Hepatocyte (in vitro differentiated cells): ENCODE results near the gene COG2.

Source experiments
- CTCF ChIP-seq: fragments of 200-600 bp; sonication (generic); IDR thresholded peaks from 2 replicates; pipeline ENCODE4 v1.5.1; 2016; ENCODE audit warnings: antibody characterized with exemption, mild to moderate bottlenecking; ENCODE audit not compliant: poor library complexity
- EZH2phosphoT487 ChIP-seq: fragments of 200-600 bp; sonication (generic); IDR thresholded peaks from one replicate; pipeline ENCODE4 v1.6.1; 2018; ENCODE audit warnings: antibody characterized with exemption, mild to moderate bottlenecking, low read depth, moderate library complexity; ENCODE audit not compliant: unreplicated experiment, severe bottlenecking

- TF ChIP-seq CTCF (no peak), EZH2phosphoT487 (no peak)
Observed at GRCh38 chr1:230631477-230631876, 10.8 kb upstream of the COG2 start.
